ENCODE results near the gene RADX.

DNA sequence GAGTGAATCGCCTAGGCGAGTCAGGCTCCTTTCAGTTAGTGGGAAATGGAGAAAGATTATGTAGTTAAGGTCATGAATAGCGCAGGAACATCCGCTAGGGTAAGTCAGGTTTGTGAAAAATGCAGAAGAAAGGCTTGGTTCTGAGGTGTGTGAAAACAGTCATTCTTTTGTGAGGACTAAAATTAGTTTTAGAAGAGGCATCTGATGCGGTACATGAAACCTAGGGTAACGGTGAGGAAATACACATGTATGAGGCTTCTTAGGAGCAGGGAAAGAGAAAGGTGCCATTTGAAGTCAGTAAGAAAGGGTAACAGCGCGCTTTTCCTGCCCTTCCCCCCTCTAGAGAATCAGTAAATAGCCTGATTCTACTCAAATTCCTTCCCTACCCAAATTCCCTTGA lies 114.2 kb downstream of the RADX start:
- TF ChIP-seq JUN (IDR thresholded peaks at IDR 0.05; ENCODE audit: borderline replicate concordance, insufficient read depth, insufficient read length, low read depth): no peak
- TF ChIP-seq, protein P1, sequence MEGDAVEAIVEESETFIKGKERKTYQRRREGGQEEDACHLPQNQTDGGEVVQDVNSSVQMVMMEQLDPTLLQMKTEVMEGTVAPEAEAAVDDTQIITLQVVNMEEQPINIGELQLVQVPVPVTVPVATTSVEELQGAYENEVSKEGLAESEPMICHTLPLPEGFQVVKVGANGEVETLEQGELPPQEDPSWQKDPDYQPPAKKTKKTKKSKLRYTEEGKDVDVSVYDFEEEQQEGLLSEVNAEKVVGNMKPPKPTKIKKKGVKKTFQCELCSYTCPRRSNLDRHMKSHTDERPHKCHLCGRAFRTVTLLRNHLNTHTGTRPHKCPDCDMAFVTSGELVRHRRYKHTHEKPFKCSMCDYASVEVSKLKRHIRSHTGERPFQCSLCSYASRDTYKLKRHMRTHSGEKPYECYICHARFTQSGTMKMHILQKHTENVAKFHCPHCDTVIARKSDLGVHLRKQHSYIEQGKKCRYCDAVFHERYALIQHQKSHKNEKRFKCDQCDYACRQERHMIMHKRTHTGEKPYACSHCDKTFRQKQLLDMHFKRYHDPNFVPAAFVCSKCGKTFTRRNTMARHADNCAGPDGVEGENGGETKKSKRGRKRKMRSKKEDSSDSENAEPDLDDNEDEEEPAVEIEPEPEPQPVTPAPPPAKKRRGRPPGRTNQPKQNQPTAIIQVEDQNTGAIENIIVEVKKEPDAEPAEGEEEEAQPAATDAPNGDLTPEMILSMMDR (IDR thresholded peaks at IDR 0.05; ENCODE audit: extremely low read depth in 1 of 2, insufficient read depth in 1 of 2, low read depth in 1 of 2, low read length in 2 of 2): no peak
- TF ChIP-seq POLR2AphosphoS5 (IDR thresholded peaks at IDR 0.05; ENCODE audit: insufficient read depth, low read depth, low read length): no peak
- TF ChIP-seq MYC (IDR thresholded peaks at IDR 0.05; ENCODE audit: low read depth, low read length): no peak
- TF ChIP-seq POLR2A (IDR thresholded peaks at IDR 0.05; ENCODE audit: low read depth, low read length): no peak
- TF ChIP-seq, protein P2, sequence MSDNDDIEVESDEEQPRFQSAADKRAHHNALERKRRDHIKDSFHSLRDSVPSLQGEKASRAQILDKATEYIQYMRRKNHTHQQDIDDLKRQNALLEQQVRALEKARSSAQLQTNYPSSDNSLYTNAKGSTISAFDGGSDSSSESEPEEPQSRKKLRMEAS (IDR thresholded peaks at IDR 0.05; ENCODE audit: insufficient read depth, insufficient read length): no peak
- TF ChIP-seq EZH2 (IDR thresholded peaks at IDR 0.05; ENCODE audit: borderline replicate concordance, low read depth, low read length, severe bottlenecking): no peak

Data from endothelial cell of umbilical vein (primary cell).